ENCODE results near the gene MLXIPL.

- no peak for TF ChIP-seq POLR2AphosphoS5 (IDR thresholded peaks at IDR 0.05; ENCODE audit: borderline replicate concordance, low read depth, low read length)
- TF ChIP-seq EZH2 (IDR thresholded peaks at IDR 0.05): no peak
- no peak for TF ChIP-seq FOXP2 (optimal IDR thresholded peaks at IDR 0.05; ENCODE audit: control extremely low read depth, extremely low read length, insufficient read depth)
Measured at GRCh38 chr7:73605601-73606220, 18.6 kb downstream of the MLXIPL start.
